Ishikawa (cell line): ENCODE data around the gene YTHDC1.

Source experiments
- CEBPB ChIP-seq: IDR thresholded peaks from 2 replicates; pipeline ENCODE4 v1.6.1; 2012
- CREB1 ChIP-seq: IDR thresholded peaks from 2 replicates; pipeline ENCODE4 v1.6.1; 2012; ENCODE audit warnings: low read depth
- EGR1 ChIP-seq: IDR thresholded peaks from 2 replicates; pipeline ENCODE4 v1.6.1; 2012
- EP300 ChIP-seq: IDR thresholded peaks from 2 replicates; pipeline ENCODE4 v1.6.1; 2012; ENCODE audit warnings: borderline replicate concordance
- FOXM1 ChIP-seq: IDR thresholded peaks from 2 replicates; pipeline ENCODE4 v1.6.1; 2012; ENCODE audit warnings: low read depth, borderline replicate concordance
- NFIC ChIP-seq: IDR thresholded peaks from 2 replicates; pipeline ENCODE4 v1.6.1; 2012
- RAD21 ChIP-seq: IDR thresholded peaks from 2 replicates; pipeline ENCODE4 v1.6.1; 2012; ENCODE audit warnings: low read depth
- TAF1 ChIP-seq: IDR thresholded peaks from 2 replicates; pipeline ENCODE4 v1.6.1; 2012; ENCODE audit warnings: low read depth, mild to moderate bottlenecking
- TCF12 ChIP-seq: IDR thresholded peaks from 2 replicates; pipeline ENCODE4 v1.6.1; 2012; ENCODE audit warnings: low read depth
- TEAD4 ChIP-seq: IDR thresholded peaks from 2 replicates; pipeline ENCODE4 v1.6.1; 2012
- YY1 ChIP-seq: IDR thresholded peaks from 2 replicates; pipeline ENCODE4 v1.6.1; 2012; ENCODE audit warnings: low read depth
- ZBTB7A ChIP-seq: IDR thresholded peaks from 2 replicates; pipeline ENCODE4 v1.6.1; 2012; ENCODE audit warnings: low read depth
- TF ChIP-seq, protein P1 (sequence below): IDR thresholded peaks from 2 replicates; pipeline ENCODE4 v1.6.1; 2012
- TF ChIP-seq, protein P2 (sequence below): IDR thresholded peaks from 2 replicates; pipeline ENCODE4 v1.6.1; 2012
- TF ChIP-seq, protein P3 (sequence below): IDR thresholded peaks from 2 replicates; pipeline ENCODE4 v1.6.1; 2012; ENCODE audit warnings: low read depth, mild to moderate bottlenecking

YTHDC1 gene

DNA sequence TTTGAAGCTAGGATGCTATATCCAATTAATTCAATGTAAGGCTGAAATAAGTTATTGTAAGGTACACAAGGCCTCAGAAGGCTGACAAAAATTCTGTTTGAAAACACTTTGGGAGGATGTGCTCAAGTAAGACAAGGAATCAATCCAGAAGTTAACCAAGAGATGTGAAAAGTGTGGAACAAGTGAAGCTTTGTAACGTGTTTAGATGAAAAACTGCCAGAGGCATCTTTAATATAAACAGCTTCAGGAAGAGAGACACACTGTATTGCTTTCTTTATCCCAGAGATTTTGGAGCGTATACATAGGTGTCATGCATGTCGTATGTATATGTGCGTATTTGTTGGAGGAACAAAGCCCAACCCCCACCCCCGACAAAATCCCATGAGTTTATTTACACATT lies 28.3 kb upstream of the YTHDC1 start:
- TF ChIP-seq EGR1 (no peak), TEAD4 (no peak), CEBPB (no peak), ZBTB7A (no peak), TAF1 (no peak), TCF12 (no peak), YY1 (no peak), FOXM1 (no peak), NFIC (no peak), EP300 (no peak), CREB1 (no peak), RAD21 (no peak)
- TF ChIP-seq, protein P1, sequence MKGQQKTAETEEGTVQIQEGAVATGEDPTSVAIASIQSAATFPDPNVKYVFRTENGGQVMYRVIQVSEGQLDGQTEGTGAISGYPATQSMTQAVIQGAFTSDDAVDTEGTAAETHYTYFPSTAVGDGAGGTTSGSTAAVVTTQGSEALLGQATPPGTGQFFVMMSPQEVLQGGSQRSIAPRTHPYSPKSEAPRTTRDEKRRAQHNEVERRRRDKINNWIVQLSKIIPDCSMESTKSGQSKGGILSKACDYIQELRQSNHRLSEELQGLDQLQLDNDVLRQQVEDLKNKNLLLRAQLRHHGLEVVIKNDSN = no peak
- TF ChIP-seq, protein P2, sequence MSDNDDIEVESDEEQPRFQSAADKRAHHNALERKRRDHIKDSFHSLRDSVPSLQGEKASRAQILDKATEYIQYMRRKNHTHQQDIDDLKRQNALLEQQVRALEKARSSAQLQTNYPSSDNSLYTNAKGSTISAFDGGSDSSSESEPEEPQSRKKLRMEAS = no peak

DNA sequence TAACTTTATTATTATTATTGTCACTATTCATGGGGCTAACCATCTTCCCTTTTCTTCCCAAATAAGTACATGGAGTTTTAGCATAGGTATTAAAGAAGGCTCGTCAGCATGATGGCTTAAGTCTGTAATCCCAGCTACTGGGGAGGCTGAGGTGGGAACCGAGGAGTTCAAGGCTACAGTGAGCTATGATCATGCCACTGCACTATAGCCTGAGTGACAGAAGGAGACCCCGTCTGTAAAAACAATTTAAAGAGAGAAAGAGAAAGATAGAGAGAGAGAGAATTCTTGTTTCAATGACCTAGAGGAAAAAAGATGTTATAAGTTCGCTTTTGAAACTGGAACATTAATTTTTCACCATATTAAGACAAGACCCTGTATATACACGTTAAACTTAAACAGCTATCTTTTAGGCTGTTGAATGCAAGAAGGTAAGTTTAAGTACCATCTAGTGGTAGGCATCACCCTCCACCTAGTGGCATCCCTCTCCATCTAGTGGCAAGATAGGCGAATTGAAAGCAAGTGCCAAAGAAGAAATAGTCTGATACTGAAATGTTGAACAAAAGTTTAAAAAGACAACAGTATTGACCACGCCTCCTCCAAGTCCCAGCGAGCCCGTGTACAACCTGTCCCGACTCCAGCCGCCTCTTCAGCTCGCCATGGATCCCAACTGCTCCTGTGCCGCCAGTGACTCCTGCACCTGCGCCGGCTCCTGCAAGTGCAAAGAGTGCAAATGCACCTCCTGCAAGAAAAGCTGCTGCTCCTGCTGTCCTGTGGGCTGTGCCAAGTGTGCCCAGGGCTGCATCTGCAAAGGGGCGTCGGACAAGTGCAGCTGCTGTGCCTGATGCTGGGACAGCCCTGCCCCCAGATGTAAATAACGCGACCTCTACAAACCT lies 26.0 kb upstream of the YTHDC1 start:
- TF ChIP-seq, protein P2 = no peak
- TF ChIP-seq NFIC = no peak
- no peak for TF ChIP-seq EP300
- no peak for TF ChIP-seq CREB1
- TF ChIP-seq RAD21 = peak; percentile 91
- TF ChIP-seq, protein P3, sequence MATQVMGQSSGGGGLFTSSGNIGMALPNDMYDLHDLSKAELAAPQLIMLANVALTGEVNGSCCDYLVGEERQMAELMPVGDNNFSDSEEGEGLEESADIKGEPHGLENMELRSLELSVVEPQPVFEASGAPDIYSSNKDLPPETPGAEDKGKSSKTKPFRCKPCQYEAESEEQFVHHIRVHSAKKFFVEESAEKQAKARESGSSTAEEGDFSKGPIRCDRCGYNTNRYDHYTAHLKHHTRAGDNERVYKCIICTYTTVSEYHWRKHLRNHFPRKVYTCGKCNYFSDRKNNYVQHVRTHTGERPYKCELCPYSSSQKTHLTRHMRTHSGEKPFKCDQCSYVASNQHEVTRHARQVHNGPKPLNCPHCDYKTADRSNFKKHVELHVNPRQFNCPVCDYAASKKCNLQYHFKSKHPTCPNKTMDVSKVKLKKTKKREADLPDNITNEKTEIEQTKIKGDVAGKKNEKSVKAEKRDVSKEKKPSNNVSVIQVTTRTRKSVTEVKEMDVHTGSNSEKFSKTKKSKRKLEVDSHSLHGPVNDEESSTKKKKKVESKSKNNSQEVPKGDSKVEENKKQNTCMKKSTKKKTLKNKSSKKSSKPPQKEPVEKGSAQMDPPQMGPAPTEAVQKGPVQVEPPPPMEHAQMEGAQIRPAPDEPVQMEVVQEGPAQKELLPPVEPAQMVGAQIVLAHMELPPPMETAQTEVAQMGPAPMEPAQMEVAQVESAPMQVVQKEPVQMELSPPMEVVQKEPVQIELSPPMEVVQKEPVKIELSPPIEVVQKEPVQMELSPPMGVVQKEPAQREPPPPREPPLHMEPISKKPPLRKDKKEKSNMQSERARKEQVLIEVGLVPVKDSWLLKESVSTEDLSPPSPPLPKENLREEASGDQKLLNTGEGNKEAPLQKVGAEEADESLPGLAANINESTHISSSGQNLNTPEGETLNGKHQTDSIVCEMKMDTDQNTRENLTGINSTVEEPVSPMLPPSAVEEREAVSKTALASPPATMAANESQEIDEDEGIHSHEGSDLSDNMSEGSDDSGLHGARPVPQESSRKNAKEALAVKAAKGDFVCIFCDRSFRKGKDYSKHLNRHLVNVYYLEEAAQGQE = no peak
- TF ChIP-seq CEBPB = no peak

DNA sequence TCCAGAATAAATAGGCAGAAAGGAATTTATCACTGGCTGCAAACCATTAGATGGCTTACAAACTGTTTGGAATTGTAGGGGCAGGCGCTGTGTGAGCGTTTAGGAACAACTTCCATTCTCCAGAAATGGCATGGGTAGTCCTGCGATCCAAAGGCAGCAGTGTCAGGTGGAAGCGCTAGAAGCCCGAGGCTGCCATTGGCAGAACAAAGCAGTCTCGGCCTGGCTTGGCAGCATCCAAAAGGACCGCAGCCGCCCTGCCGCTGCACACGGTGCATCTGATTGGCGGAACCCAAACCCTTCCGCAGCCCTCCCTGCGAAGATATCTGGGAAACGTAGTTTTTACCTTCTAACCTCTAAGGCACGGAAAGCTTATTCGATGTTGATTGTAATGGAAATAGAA lies 23.6 kb upstream of the YTHDC1 start:
- TF ChIP-seq CEBPB = no peak
- no peak for TF ChIP-seq TAF1
- no peak for TF ChIP-seq FOXM1

DNA sequence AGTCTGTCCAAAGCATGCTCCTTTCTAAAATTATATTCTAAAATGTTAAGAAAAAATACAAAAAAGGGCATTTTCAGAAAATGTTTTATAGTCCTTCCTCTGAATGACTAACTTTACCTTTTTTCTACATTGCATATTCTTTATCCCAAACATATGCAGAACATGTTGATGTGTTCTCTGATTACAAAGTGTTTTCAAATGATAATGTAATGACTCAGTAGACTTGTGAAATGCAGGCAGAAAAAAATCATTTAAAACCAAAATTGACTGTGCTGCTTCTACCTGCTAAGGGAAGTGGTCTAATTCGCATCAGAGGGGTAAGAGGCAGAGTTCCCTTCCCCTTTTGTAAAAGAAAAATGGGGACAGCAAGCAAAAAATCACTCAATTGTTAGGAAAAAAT lies 22.7 kb upstream of the YTHDC1 start:
- TF ChIP-seq YY1 (no peak), TEAD4 (no peak), CEBPB (no peak), EP300 (no peak), FOXM1 (no peak), EGR1 (no peak), TAF1 (no peak), CREB1 (no peak), TCF12 (no peak)
- TF ChIP-seq, protein P3 = no peak

DNA sequence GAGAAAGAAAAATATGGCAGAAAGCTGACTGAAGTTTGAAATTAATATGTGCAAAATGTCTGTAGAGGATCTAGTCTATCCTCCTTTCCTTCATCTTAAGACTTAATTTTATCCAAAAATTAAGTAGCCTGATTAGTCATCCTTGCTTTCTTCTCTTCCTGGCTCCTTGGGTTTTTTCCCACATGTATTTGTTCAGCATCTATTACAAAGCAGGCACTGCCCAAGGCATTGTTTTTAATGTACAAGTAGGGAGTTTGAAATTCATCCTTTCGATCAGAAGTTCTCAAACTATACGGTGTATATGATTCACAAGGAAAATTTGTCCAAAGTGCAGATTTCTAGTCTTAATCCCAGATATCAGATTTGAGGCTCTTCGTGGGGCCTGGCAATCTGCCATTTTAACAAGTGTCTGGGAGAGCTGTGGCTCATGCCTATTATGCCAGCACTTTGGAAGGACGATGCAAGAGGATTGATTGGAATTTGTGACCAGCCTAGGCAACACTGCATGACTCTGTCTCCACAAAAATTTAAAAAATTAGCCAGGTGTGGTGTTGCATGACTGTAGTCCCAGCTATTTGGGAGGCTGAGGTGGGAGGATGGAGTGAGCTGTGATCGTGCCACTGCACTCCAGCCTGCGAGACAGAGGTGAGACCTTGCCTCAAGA lies 19.4 kb upstream of the YTHDC1 start:
- TF ChIP-seq FOXM1 (peak; percentile 43; the same call in 1 of the 2 replicates), NFIC (peak; percentile 79), YY1 (peak; percentile 18; the same call in 1 of the 2 replicates), TCF12 (peak; percentile 59; the same call in 1 of the 2 replicates), EGR1 (no peak), CEBPB (no peak), RAD21 (no peak), ZBTB7A (no peak), EP300 (peak; percentile 63; the same call in 1 of the 2 replicates), TAF1 (no peak), CREB1 (no peak), TEAD4 (peak; percentile 85)
- TF ChIP-seq, protein P1 = no peak
- TF ChIP-seq, protein P3 = no peak
- TF ChIP-seq, protein P2 = peak; percentile 48; the same call in 1 of the 2 replicates
